AG04449 (cell line): ENCODE measurements around the gene TRDN.

Experiments used
- CTCF ChIA-PET: fragments of 350-600 bp; formaldehyde crosslinking; extraction: SDS; loops from one replicate; lab custom pipeline; 2021; ENCODE audit warnings: antibody characterized with exemption; lab: Yijun Ruan, JAX
- POLR2A ChIA-PET: fragments of 400-600, 350-600 bp; formaldehyde crosslinking; extraction: SDS; loops from one replicate; lab custom pipeline; 2020; ENCODE audit warnings: antibody characterized with exemption, inconsistent platforms; lab: Yijun Ruan, JAX
- DNase-seq: peaks from one replicate; pipeline ENCODE4 v3.0.0-alpha.2; 2010; ENCODE audit warnings: low read depth, low spot score
- H3K4me3 ChIP-seq: 2 replicates; pipeline ENCODE4 v1.5.1; 2011; ENCODE audit warnings: low read depth, mild to moderate bottlenecking, control low read depth, low read length
- CTCF ChIP-seq: IDR thresholded peaks from one replicate; pipeline ENCODE4 v1.5.1; 2011; ENCODE audit warnings: mild to moderate bottlenecking, moderate library complexity, low read length, control low read depth, inconsistent platforms; ENCODE audit not compliant: insufficient read depth; ENCODE audit errors: missing control alignments

The TRDN gene

GRCh38 chr6:123169774-123170095 lies 467.0 kb downstream of the TRDN start:
- H3K4me3 ChIP-seq: no peak overlapping the region
- no peak for DNase-seq
- ChIA-PET CTCF (no interaction called here), POLR2A (no interaction called here)
- TF ChIP-seq CTCF: no peak

- ChIA-PET POLR2A (no interaction called here), CTCF (no interaction called here)
- no peak overlapping the region for H3K4me3 ChIP-seq
- DNase-seq: no peak
- TF ChIP-seq CTCF: no peak
Measured at GRCh38 chr6:123168892-123169773, 467.6 kb downstream of the TRDN start.

GRCh38 chr6:123168466-123168865 lies 468.3 kb downstream of the TRDN start:
- CTCF ChIA-PET: no interaction called here
- no peak for DNase-seq
- H3K4me3 ChIP-seq: no peak overlapping the region
- POLR2A ChIA-PET: no interaction called here
- TF ChIP-seq CTCF: no peak
